Neural progenitor cell (in vitro differentiated cells): ENCODE data around the gene SIAH2. TPM values are rescaled to one million over a fixed set of nuclear protein-coding genes. Genes with fewer than 3 reads are reported as not detected.

Experiments used
- DNase-seq: peaks from one replicate; pipeline ENCODE4 v3.0.0-alpha.2; 2016; ENCODE audit warnings: low spot score
- H2AFZ ChIP-seq: fragments of 200-600 bp; sonication (generic); replicated peaks from 2 replicates; pipeline ENCODE4 v1.6.1; 2016; ENCODE audit warnings: antibody characterized with exemption
- H3F3A ChIP-seq: fragments of 200-600 bp; sonication (generic); 2 replicates; pipeline ENCODE4 v1.6.1; 2016; ENCODE audit warnings: antibody characterized with exemption, low read depth
- H3K27ac ChIP-seq: fragments of 200-600 bp; sonication (generic); 2 replicates; pipeline ENCODE4 v1.5.1; 2016; ENCODE audit warnings: mild to moderate bottlenecking
- H3K27me3 ChIP-seq: fragments of 200-600 bp; sonication (generic); 2 replicates; pipeline ENCODE4 v1.6.1; 2016; ENCODE audit warnings: mild to moderate bottlenecking, moderate library complexity
- H3K36me3 ChIP-seq: fragments of 200-600 bp; sonication (generic); 2 replicates; pipeline ENCODE4 v1.5.1; 2016
- H3K4me1 ChIP-seq: fragments of 200-600 bp; sonication (generic); 2 replicates; pipeline ENCODE4 v1.6.1; 2016; ENCODE audit warnings: mixed run types
- H3K4me2 ChIP-seq: fragments of 200-600 bp; sonication (generic); 2 replicates; pipeline ENCODE4 v1.6.1; 2016
- H3K4me3 ChIP-seq: fragments of 200-600 bp; sonication (generic); 2 replicates; pipeline ENCODE4 v1.5.1; 2016
- H3K79me2 ChIP-seq: fragments of 200-600 bp; sonication (generic); 2 replicates; pipeline ENCODE4 v1.6.1; 2016; ENCODE audit warnings: low read depth
- H3K9ac ChIP-seq: fragments of 200-600 bp; sonication (generic); 2 replicates; pipeline ENCODE4 v1.6.1; 2016
- H3K9me3 ChIP-seq: fragments of 200-600 bp; sonication (generic); 2 replicates; pipeline ENCODE4 v1.5.1; 2016; ENCODE audit warnings: low read depth
- H4K20me1 ChIP-seq: fragments of 200-600 bp; sonication (generic); 2 replicates; pipeline ENCODE4 v1.6.1; 2016; ENCODE audit warnings: low read depth
- H3K27ac Mint-ChIP-seq: 3 replicates; pipeline ENCODE4 v1.8.0; 2021; ENCODE audit warnings: mixed read lengths
- H3K27me3 Mint-ChIP-seq: 2 replicates; pipeline ENCODE4 v1.8.0; 2022; ENCODE audit warnings: low read depth, mild to moderate bottlenecking, inconsistent platforms, moderate library complexity, mixed read lengths; ENCODE audit not compliant: insufficient read depth
- H3K36me3 Mint-ChIP-seq: 3 replicates; pipeline ENCODE4 v1.8.0; 2021; ENCODE audit warnings: mixed read lengths
- H3K4me1 Mint-ChIP-seq: 3 replicates; pipeline ENCODE4 v1.8.0; 2021; ENCODE audit warnings: mixed read lengths
- H3K4me3 Mint-ChIP-seq: 3 replicates; pipeline ENCODE4 v1.8.0; 2021; ENCODE audit warnings: mild to moderate bottlenecking, moderate library complexity, mixed read lengths
- H3K9me3 Mint-ChIP-seq: 3 replicates; pipeline ENCODE4 v1.8.0; 2020; ENCODE audit warnings: mixed read lengths
- CTCF ChIP-seq: fragments of 200-600 bp; sonication (generic); IDR thresholded peaks from 2 replicates; pipeline ENCODE4 v1.5.1; 2017; ENCODE audit warnings: antibody characterized with exemption, mild to moderate bottlenecking
- EZH2 ChIP-seq: fragments of 200-600 bp; sonication (generic); IDR thresholded peaks from 2 replicates; pipeline ENCODE4 v1.6.1; 2017; ENCODE audit warnings: antibody characterized with exemption, mild to moderate bottlenecking, moderate library complexity
- EZH2phosphoT487 ChIP-seq: fragments of 200-600 bp; sonication (generic); IDR thresholded peaks from 2 replicates; pipeline ENCODE4 v1.6.1; 2017; ENCODE audit warnings: antibody characterized with exemption
- total RNA-seq: library from RNA; depleted of rRNA; stranded (reverse); fragments of >200 nt; gene quantifications from 2 replicates; pipeline ENCODE4 v1.2.3, GENCODE V29; 2015; ENCODE audit warnings: low replicate concordance

The SIAH2 gene
- total RNA-seq = 14.6 TPM in 2 replicates

GRCh38 chr3:150763122-150763840 lies at the start of gene SIAH2:
Gene SIAH2, minus strand, starts transcription at chr3:150763169. Its CDS starts 320 bp downstream, at chr3:150762849.
- Mint-ChIP-seq H3K27ac (peak within 1 kb of the TSS; percentile 69), H3K27me3 (peaks cover 20% of the 10 kb centered on the region), H3K36me3 (peaks cover under 1% of the 10 kb centered on the region), H3K4me1 (peaks cover 30% of the 10 kb centered on the region), H3K4me3 (peak within 1 kb of the TSS; percentile 96), H3K9me3 (no peaks in the 10 kb centered on the region)
- Histone ChIP-seq H3F3A (peaks cover 22% of the 10 kb centered on the region), H3K9me3 (no peaks in the 10 kb centered on the region), H3K9ac (no peak within 1 kb of the TSS), H3K36me3 (no peaks in the 10 kb centered on the region), H3K4me3 (peak within 1 kb of the TSS; percentile 58), H3K4me2 (peak within 1 kb of the TSS; percentile 75), H2AFZ (peak within 1 kb of the TSS; percentile 85), H3K27me3 (peaks cover 23% of the 10 kb centered on the region), H3K4me1 (peaks cover 36% of the 10 kb centered on the region), H3K27ac (no peak within 1 kb of the TSS), H4K20me1 (no peaks in the 10 kb centered on the region), H3K79me2 (peaks cover 17% of the 10 kb centered on the region)
- DNase-seq = peak; percentile 92
- TF ChIP-seq CTCF (peak; percentile 3), EZH2phosphoT487 (no peak)

GRCh38 chr3:150811984-150812383 lies 49.0 kb upstream of the SIAH2 start:
- Mint-ChIP-seq H3K27me3 (peaks cover 2% of the 10 kb centered on the region), H3K4me1 (peaks cover 20% of the 10 kb centered on the region), H3K4me3 (no peak overlapping the region), H3K36me3 (peaks cover 3% of the 10 kb centered on the region), H3K9me3 (peaks cover 4% of the 10 kb centered on the region), H3K27ac (no peak overlapping the region)
- Histone ChIP-seq H3K27me3 (no peaks in the 10 kb centered on the region), H3K27ac (no peak overlapping the region), H3K36me3 (no peaks in the 10 kb centered on the region), H3F3A (peaks cover under 1% of the 10 kb centered on the region), H3K4me2 (no peak overlapping the region), H4K20me1 (no peaks in the 10 kb centered on the region), H3K4me1 (peaks cover 6% of the 10 kb centered on the region), H3K9ac (no peak overlapping the region), H3K4me3 (no peak overlapping the region), H2AFZ (peak overlapping the region; percentile 76), H3K79me2 (no peaks in the 10 kb centered on the region), H3K9me3 (no peaks in the 10 kb centered on the region)
- DNase-seq = no peak
- TF ChIP-seq CTCF = no peak
- no peak for TF ChIP-seq EZH2
- TF ChIP-seq EZH2phosphoT487 = no peak

GRCh38 chr3:150810641-150811040 lies 47.7 kb upstream of the SIAH2 start:
- H3K27ac ChIP-seq = no peak overlapping the region
- no peak for DNase-seq
- H3K9me3 Mint-ChIP-seq = peaks cover 4% of the 10 kb centered on the region
- peaks cover 33% of the 10 kb centered on the region for H3K4me1 Mint-ChIP-seq
- peaks cover 19% of the 10 kb centered on the region for H3K4me1 ChIP-seq
- no peak overlapping the region for H3K4me3 ChIP-seq
- peaks cover 14% of the 10 kb centered on the region for H3F3A ChIP-seq
- no peak overlapping the region for H3K27ac Mint-ChIP-seq
- no peaks in the 10 kb centered on the region for H3K36me3 ChIP-seq
- H3K79me2 ChIP-seq = no peaks in the 10 kb centered on the region
- no peaks in the 10 kb centered on the region for H3K27me3 ChIP-seq
- TF ChIP-seq EZH2phosphoT487 = no peak
- no peak for TF ChIP-seq CTCF
- no peak for TF ChIP-seq EZH2
- no peak overlapping the region for H3K4me3 Mint-ChIP-seq
- peaks cover 3% of the 10 kb centered on the region for H3K36me3 Mint-ChIP-seq
- H4K20me1 ChIP-seq = no peaks in the 10 kb centered on the region
- no peaks in the 10 kb centered on the region for H3K9me3 ChIP-seq
- H3K9ac ChIP-seq = no peak overlapping the region
- no peak overlapping the region for H3K4me2 ChIP-seq
- no peak overlapping the region for H2AFZ ChIP-seq
- no peaks in the 10 kb centered on the region for H3K27me3 Mint-ChIP-seq
